Mesendoderm (in vitro differentiated cells): ENCODE results near the gene GLT6D1. TPM values are rescaled to one million over a fixed set of nuclear protein-coding genes. Genes with fewer than 3 reads are reported as not detected.

Experiments
- DNase-seq: peaks from one replicate; pipeline ENCODE4 v3.0.0; 2013
- H2AK5ac ChIP-seq: 2 replicates; pipeline ENCODE4 v1.6.1; 2013; ENCODE audit warnings: low read length, inconsistent platforms
- H2BK120ac ChIP-seq: 2 replicates; pipeline ENCODE4 v1.6.1; 2013; ENCODE audit warnings: low read depth, mild to moderate bottlenecking, low read length, moderate library complexity, mixed read lengths
- H2BK15ac ChIP-seq: replicated peaks from 2 replicates; pipeline ENCODE4 v1.6.1; 2013; ENCODE audit warnings: low read depth, mild to moderate bottlenecking, moderate library complexity
- H2BK5ac ChIP-seq: 2 replicates; pipeline ENCODE4 v1.6.1; 2013; ENCODE audit warnings: low read length, inconsistent platforms
- H3K18ac ChIP-seq: 2 replicates; pipeline ENCODE4 v1.6.1; 2013; ENCODE audit warnings: mild to moderate bottlenecking, low read length, mixed read lengths
- H3K23ac ChIP-seq: one replicate; pipeline ENCODE4 v1.6.1; 2013; ENCODE audit warnings: low read length
- H3K27ac ChIP-seq: 2 replicates; pipeline ENCODE4 v1.5.1; 2013; ENCODE audit warnings: low read depth, mild to moderate bottlenecking, inconsistent platforms, low read length, moderate library complexity
- H3K27me3 ChIP-seq: 2 replicates; pipeline ENCODE4 v1.6.1; 2013; ENCODE audit warnings: low read length, control low read depth, mild to moderate bottlenecking, inconsistent platforms; ENCODE audit not compliant: insufficient read depth, poor library complexity
- H3K36me3 ChIP-seq: 2 replicates; pipeline ENCODE4 v1.6.1; 2013; ENCODE audit warnings: low read length, inconsistent platforms; ENCODE audit not compliant: control insufficient read depth, insufficient read depth
- H3K4ac ChIP-seq: one replicate; pipeline ENCODE4 v1.6.1; 2013; ENCODE audit warnings: low read depth, mild to moderate bottlenecking, low read length, moderate library complexity
- H3K4me1 ChIP-seq: 2 replicates; pipeline ENCODE4 v1.6.1; 2013; ENCODE audit warnings: low read depth, low read length, inconsistent platforms; ENCODE audit not compliant: control insufficient read depth
- H3K4me2 ChIP-seq: 2 replicates; pipeline ENCODE4 v1.6.1; 2013; ENCODE audit warnings: low read length
- H3K4me3 ChIP-seq: 2 replicates; pipeline ENCODE4 v1.5.1; 2013; ENCODE audit warnings: mild to moderate bottlenecking, low read length
- H3K56ac ChIP-seq: one replicate; pipeline ENCODE4 v1.6.1; 2013; ENCODE audit warnings: low read length
- H3K79me1 ChIP-seq: 2 replicates; pipeline ENCODE4 v1.6.1; 2013; ENCODE audit warnings: low read length, inconsistent platforms
- H3K79me2 ChIP-seq: 2 replicates; pipeline ENCODE4 v1.6.1; 2013; ENCODE audit warnings: mild to moderate bottlenecking, low read length; ENCODE audit not compliant: control insufficient read depth, insufficient read depth
- H3K9ac ChIP-seq: 2 replicates; pipeline ENCODE4 v1.6.1; 2013; ENCODE audit warnings: low read length, inconsistent platforms
- H4K5ac ChIP-seq: one replicate; pipeline ENCODE4 v1.6.1; 2013; ENCODE audit warnings: low read length
- H4K8ac ChIP-seq: one replicate; pipeline ENCODE4 v1.6.1; 2013; ENCODE audit warnings: low read depth, mild to moderate bottlenecking, control low read depth, low read length, moderate library complexity
- WGBS: extraction: QIAGEN DNeasy Blood & Tissue Kit; methylation state at CpG from one replicate; pipeline ENCODE4 v1.1.7; 2013; ENCODE audit warnings: low lambda C conversion rate, missing lambda C conversion rate; ENCODE audit not compliant: insufficient coverage; ENCODE audit errors: extremely low coverage; 5-methylcytosine and 5-hydroxymethylcytosine counted together
- polyA plus RNA-seq, 2 experiments: library from polyadenylated mRNA; stranded (reverse); fragments of 200-250 nt; gene quantifications; one replicate each; pipeline ENCODE4 v1.2.3, GENCODE V29; 2013

The GLT6D1 gene
- 0.03 TPM for polyA plus RNA-seq (2013, experiment 1 of 2)
- polyA plus RNA-seq (2013, experiment 2 of 2): not detected

- H3K4me3 ChIP-seq: no peak within 1 kb of the TSS
- no peak within 1 kb of the TSS for H3K4me2 ChIP-seq
- H4K8ac ChIP-seq: no peak within 1 kb of the TSS
- H3K23ac ChIP-seq: no peak within 1 kb of the TSS
- no peak within 1 kb of the TSS for H3K27ac ChIP-seq
- no peaks in the 10 kb centered on the region for H3K36me3 ChIP-seq
- no peak within 1 kb of the TSS for H2BK120ac ChIP-seq
- no peaks in the 10 kb centered on the region for H3K79me1 ChIP-seq
- no peaks in the 10 kb centered on the region for H3K4me1 ChIP-seq
- no CpG with 5 or more reads among the region's 9 CpGs for WGBS
- H3K9ac ChIP-seq: no peak within 1 kb of the TSS
- H2BK5ac ChIP-seq: no peak within 1 kb of the TSS
- no peak within 1 kb of the TSS for H2BK15ac ChIP-seq
- H3K18ac ChIP-seq: no peak within 1 kb of the TSS
- H2AK5ac ChIP-seq: no peak within 1 kb of the TSS
- H3K27me3 ChIP-seq: no peaks in the 10 kb centered on the region
- no peaks in the 10 kb centered on the region for H3K79me2 ChIP-seq
- H3K4ac ChIP-seq: no peak within 1 kb of the TSS
- H4K5ac ChIP-seq: no peak within 1 kb of the TSS
- no peak for DNase-seq
- no peak within 1 kb of the TSS for H3K56ac ChIP-seq
These were observed at the start of gene GLT6D1 for GRCh38 chr9:135639196-135639595. Gene GLT6D1, minus strand, starts transcription at chr9:135639540. Its CDS starts 353 bp downstream, at chr9:135639187.

DNA sequence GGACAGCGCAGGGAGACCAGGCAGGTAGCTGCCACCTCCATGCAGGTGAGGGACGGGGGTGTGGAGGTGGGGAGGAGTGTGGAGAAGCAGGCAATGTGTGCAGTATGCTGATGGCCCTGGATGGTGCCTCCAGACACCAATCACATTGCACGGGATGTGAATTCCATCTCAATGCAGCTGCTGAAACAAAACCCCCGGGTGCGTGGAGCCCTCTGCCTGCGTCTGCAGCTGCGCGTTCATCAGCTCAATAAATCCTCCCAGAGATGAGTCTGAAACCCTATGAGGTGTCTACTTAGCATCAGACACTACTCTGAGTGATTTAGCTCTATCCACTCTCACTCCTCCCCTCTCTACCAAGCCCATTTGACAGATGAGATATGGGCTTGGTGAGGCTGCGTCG is 49.7 kb upstream of the GLT6D1 start:
- WGBS: no CpG with 5 or more reads among the region's 10 CpGs

DNA sequence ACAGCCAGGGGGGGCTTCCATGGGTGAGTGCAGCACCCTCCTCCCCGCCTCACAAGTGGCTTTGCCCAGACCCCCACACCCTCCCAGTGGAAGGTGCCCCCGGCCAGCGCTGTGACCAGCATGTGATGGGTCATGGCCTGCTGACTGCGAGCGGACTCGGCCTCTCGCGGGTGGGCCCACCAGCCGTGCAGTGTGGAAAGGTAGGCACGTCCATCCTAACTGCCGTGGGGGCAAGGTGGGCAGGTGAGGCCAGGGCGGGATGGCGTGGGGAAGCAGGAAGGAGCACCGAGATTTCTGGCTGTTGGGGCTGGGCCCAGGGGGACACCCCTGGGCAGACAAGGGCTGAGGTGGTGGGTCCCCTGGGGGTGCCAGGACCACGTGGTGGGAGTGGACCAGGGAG is 47.9 kb upstream of the GLT6D1 start:
- Histone ChIP-seq H3K4ac (no peak overlapping the region), H3K27ac (no peak overlapping the region), H3K9ac (no peak overlapping the region), H3K18ac (no peak overlapping the region), H3K36me3 (no peaks in the 10 kb centered on the region), H3K79me2 (no peaks in the 10 kb centered on the region), H3K23ac (no peak overlapping the region), H2BK120ac (no peak overlapping the region), H3K79me1 (no peaks in the 10 kb centered on the region), H3K4me1 (no peaks in the 10 kb centered on the region), H4K8ac (no peak overlapping the region), H2BK15ac (no peak overlapping the region), H2AK5ac (no peak overlapping the region), H3K4me3 (no peak overlapping the region), H3K4me2 (no peak overlapping the region), H2BK5ac (no peak overlapping the region), H3K56ac (no peak overlapping the region), H4K5ac (no peak overlapping the region), H3K27me3 (no peaks in the 10 kb centered on the region)
- WGBS: no CpG with 5 or more reads among the region's 15 CpGs
- DNase-seq: no peak

More for the DNA sequence above, 49.7 kb upstream of the GLT6D1 start:
- no peak overlapping the region for H3K4ac ChIP-seq
- H2BK120ac ChIP-seq: no peak overlapping the region
- no peak overlapping the region for H2BK5ac ChIP-seq
- H3K36me3 ChIP-seq: no peaks in the 10 kb centered on the region
- H3K79me1 ChIP-seq: no peaks in the 10 kb centered on the region
- H3K23ac ChIP-seq: no peak overlapping the region
- H2AK5ac ChIP-seq: no peak overlapping the region
- no peak overlapping the region for H3K4me3 ChIP-seq
- no peak overlapping the region for H4K8ac ChIP-seq
- H3K56ac ChIP-seq: no peak overlapping the region
- no peak overlapping the region for H2BK15ac ChIP-seq
- no peak overlapping the region for H3K9ac ChIP-seq
- no peak overlapping the region for H3K18ac ChIP-seq
- no peak overlapping the region for H3K27ac ChIP-seq
- no peaks in the 10 kb centered on the region for H3K27me3 ChIP-seq
- H3K4me1 ChIP-seq: no peaks in the 10 kb centered on the region
- no peak for DNase-seq
- no peak overlapping the region for H3K4me2 ChIP-seq
- no peaks in the 10 kb centered on the region for H3K79me2 ChIP-seq
- H4K5ac ChIP-seq: no peak overlapping the region

DNA sequence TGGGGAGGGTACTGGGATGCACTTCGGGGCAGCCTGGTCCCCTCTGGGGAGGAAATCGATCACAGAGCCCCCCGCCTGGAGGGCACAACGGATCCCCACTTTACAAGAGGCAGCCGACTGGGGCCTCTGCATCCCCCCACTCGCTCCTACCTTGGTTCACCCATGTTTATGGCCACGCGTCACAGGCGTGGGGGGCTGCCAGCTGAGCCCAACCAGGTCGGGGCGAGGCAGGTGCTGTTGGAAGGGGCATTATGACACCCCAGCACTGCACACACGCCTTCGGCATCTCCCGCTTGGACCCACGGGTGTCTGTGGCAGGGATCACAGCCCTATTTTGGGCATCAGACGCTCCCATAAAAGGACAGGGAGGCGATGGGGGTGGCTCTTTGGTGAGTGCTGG is 45.4 kb upstream of the GLT6D1 start:
- no peaks in the 10 kb centered on the region for H3K79me2 ChIP-seq
- no peaks in the 10 kb centered on the region for H3K4me1 ChIP-seq
- H4K8ac ChIP-seq: no peak overlapping the region
- no peak overlapping the region for H3K27ac ChIP-seq
- H3K18ac ChIP-seq: no peak overlapping the region
- DNase-seq: no peak
- no peak overlapping the region for H3K4me3 ChIP-seq
- no peak overlapping the region for H3K4me2 ChIP-seq
- H2BK120ac ChIP-seq: no peak overlapping the region
- no peaks in the 10 kb centered on the region for H3K36me3 ChIP-seq
- no peak overlapping the region for H2BK5ac ChIP-seq
- WGBS: no CpG with 5 or more reads among the region's 17 CpGs
- no peak overlapping the region for H3K56ac ChIP-seq
- H2BK15ac ChIP-seq: no peak overlapping the region
- no peak overlapping the region for H3K9ac ChIP-seq
- no peak overlapping the region for H2AK5ac ChIP-seq
- H3K27me3 ChIP-seq: no peaks in the 10 kb centered on the region
- H3K4ac ChIP-seq: no peak overlapping the region
- H4K5ac ChIP-seq: no peak overlapping the region
- no peak overlapping the region for H3K23ac ChIP-seq
- H3K79me1 ChIP-seq: no peaks in the 10 kb centered on the region

DNA sequence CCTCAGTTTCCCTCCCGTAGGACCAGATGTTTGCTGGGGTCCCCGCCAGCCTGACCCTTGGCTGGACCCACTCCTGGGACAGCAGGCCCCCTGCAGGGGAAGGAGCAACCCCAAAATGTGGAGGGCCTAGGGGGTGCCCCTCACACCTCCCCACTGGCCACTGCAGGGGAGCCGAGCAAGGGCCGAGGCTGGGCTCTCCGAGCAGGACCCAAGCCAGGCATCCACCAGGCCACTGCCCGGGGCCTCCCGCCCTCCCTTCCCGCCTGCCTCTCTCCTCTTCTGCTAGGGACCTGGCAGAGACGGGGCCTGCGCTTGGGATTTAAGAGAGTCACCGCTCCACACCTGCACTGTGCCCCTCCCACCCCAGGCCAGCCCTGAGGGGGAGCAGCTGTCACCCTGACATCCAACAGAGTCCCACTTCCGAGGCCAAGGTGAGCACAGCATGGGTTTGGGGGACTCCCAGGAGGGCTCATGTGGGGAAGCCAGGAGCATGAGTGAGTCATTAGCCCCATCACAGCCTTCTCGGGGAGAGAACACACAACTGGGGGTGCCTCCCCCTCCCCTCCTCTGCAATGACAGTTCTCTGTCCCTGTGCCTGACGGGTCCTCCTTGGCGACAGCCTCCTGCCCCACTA is 44.2 kb upstream of the GLT6D1 start:
- no peak overlapping the region for H2BK120ac ChIP-seq
- no peak overlapping the region for H2BK5ac ChIP-seq
- no peak overlapping the region for H3K4ac ChIP-seq
- no peaks in the 10 kb centered on the region for H3K79me2 ChIP-seq
- H3K4me1 ChIP-seq: no peaks in the 10 kb centered on the region
- no peak overlapping the region for H4K8ac ChIP-seq
- no peaks in the 10 kb centered on the region for H3K36me3 ChIP-seq
- no peak overlapping the region for H2AK5ac ChIP-seq
- H3K27me3 ChIP-seq: no peaks in the 10 kb centered on the region
- no peak overlapping the region for H3K23ac ChIP-seq
- H3K4me2 ChIP-seq: no peak overlapping the region
- H3K4me3 ChIP-seq: no peak overlapping the region
- no peaks in the 10 kb centered on the region for H3K79me1 ChIP-seq
- DNase-seq: no peak
- H3K27ac ChIP-seq: no peak overlapping the region
- no peak overlapping the region for H3K9ac ChIP-seq
- H3K18ac ChIP-seq: no peak overlapping the region
- no CpG with 5 or more reads among the region's 15 CpGs for WGBS
- no peak overlapping the region for H3K56ac ChIP-seq
- no peak overlapping the region for H4K5ac ChIP-seq
- no peak overlapping the region for H2BK15ac ChIP-seq

GRCh38 chr9:135681161-135681560 is 41.8 kb upstream of the GLT6D1 start:
- no peak overlapping the region for H3K4me2 ChIP-seq
- H3K18ac ChIP-seq: no peak overlapping the region
- H2AK5ac ChIP-seq: no peak overlapping the region
- no peaks in the 10 kb centered on the region for H3K27me3 ChIP-seq
- no peak overlapping the region for H3K9ac ChIP-seq
- DNase-seq: no peak
- no peak overlapping the region for H3K23ac ChIP-seq
- no peak overlapping the region for H2BK15ac ChIP-seq
- no peak overlapping the region for H4K5ac ChIP-seq
- no peak overlapping the region for H2BK120ac ChIP-seq
- no peak overlapping the region for H3K4ac ChIP-seq
- H3K4me1 ChIP-seq: no peaks in the 10 kb centered on the region
- H3K56ac ChIP-seq: no peak overlapping the region
- no peak overlapping the region for H4K8ac ChIP-seq
- H3K27ac ChIP-seq: no peak overlapping the region
- H2BK5ac ChIP-seq: no peak overlapping the region
- no peaks in the 10 kb centered on the region for H3K79me2 ChIP-seq
- H3K4me3 ChIP-seq: no peak overlapping the region
- no CpG with 5 or more reads among the region's 5 CpGs for WGBS
- H3K79me1 ChIP-seq: no peaks in the 10 kb centered on the region
- H3K36me3 ChIP-seq: no peaks in the 10 kb centered on the region
